C4-2B (cell line): Measurements from ENCODE around the gene VEZF1.
A peak's percentile ranks its signal among the peaks of the same experiment; 100 is the strongest.

Experiments used
- ZFX ChIP-seq: fragments of 450-650 bp; IDR thresholded peaks from 2 replicates; pipeline ENCODE4 v1.6.1; 2017
- TF ChIP-seq, protein P1 (sequence below): fragments of 450-650 bp; conservative IDR thresholded peaks from 2 replicates; pipeline ENCODE4 v1.5.1; 2017; ENCODE audit warnings: mild to moderate bottlenecking

GRCh38 chr17:57954397-57955182 is 33.5 kb downstream of the VEZF1 start:
- TF ChIP-seq, protein P1, sequence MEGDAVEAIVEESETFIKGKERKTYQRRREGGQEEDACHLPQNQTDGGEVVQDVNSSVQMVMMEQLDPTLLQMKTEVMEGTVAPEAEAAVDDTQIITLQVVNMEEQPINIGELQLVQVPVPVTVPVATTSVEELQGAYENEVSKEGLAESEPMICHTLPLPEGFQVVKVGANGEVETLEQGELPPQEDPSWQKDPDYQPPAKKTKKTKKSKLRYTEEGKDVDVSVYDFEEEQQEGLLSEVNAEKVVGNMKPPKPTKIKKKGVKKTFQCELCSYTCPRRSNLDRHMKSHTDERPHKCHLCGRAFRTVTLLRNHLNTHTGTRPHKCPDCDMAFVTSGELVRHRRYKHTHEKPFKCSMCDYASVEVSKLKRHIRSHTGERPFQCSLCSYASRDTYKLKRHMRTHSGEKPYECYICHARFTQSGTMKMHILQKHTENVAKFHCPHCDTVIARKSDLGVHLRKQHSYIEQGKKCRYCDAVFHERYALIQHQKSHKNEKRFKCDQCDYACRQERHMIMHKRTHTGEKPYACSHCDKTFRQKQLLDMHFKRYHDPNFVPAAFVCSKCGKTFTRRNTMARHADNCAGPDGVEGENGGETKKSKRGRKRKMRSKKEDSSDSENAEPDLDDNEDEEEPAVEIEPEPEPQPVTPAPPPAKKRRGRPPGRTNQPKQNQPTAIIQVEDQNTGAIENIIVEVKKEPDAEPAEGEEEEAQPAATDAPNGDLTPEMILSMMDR = no peak
- TF ChIP-seq ZFX = 0 out of 2 replicates have a peak, but pooled peaks have one; percentile 36
